Measurements from ENCODE around the gene HOOK2. TPM values are rescaled to one million over a fixed set of nuclear protein-coding genes. Genes with fewer than 3 reads are reported as not detected.
A peak's percentile ranks its signal among the peaks of the same experiment; 100 is the strongest.

Gene HOOK2
- total and polyA plus RNA-seq, 2 of the 8 experiments (the other 6 are each of a cell fraction or from before 2014, with no cell fraction given) = 23.8 to 63.2 TPM

GRCh38 chr19:12723641-12724426 lies 51.5 kb downstream of the HOOK2 start, which contains the start of gene TNPO2 (continued):
- TF ChIP-seq ATF2 (IDR thresholded peaks at IDR 0.05; ENCODE audit: low read length) (no peak), BCL11A (IDR thresholded peaks at IDR 0.05; ENCODE audit: low read depth in 2 of 2, low read length in 2 of 2) (no peak), MAX (IDR thresholded peaks at IDR 0.05) (peak; percentile 94), POLR2A (IDR thresholded peaks at IDR 0.05; ENCODE audit: control extremely low read depth in 1 of 2, low read depth in 2 of 2, low read length in 2 of 2) (peak in 1 of 2 experiments; percentile 73; a peak in 2 of 3 replicates), E2F6 (IDR thresholded peaks at IDR 0.05) (peak; percentile 51; the same call in 1 of the 2 replicates)
